ENCODE results near the gene POU2F3. TPM values are rescaled to one million over a fixed set of nuclear protein-coding genes. Genes with fewer than 3 reads are reported as not detected.

POU2F3 gene
- total RNA-seq, 1 donor from 2014 or later: not detected

DNA sequence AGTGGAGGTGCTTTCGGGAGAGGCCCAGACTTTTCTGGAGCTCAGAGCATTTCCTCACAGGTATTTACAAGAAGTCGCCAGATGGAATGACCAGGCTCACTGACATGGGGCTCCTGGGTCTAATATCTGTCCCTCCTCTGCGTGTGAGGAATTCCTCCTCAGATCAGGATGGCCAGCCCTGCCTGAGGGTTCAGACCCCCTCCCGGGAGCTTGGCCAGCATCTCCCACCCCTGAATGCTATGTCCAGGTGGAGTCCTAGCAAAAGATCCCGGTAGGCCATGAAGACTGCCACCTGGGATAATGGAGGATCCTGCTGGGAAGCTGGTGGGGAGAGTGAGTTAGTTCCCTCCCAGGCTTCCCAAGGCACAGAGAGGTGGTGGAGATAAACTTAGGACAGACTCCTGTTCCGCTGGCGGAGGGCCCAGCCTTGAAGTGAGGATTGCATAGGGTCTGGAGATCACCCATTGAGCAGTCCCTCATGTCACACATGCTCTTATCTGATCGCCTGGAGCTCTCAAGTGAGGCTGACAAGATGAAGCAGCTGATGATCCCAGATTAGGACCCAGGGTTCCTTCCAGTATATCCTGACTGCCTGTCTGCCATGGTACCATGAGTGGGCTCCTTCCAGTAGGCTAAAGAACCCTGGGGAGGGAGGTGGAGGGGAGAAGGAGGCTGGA is 23.4 kb upstream of the POU2F3 start:
- no peaks in the 10 kb centered on the region for H3K9me3 Mint-ChIP-seq
- H3K4me3 Mint-ChIP-seq: no peak overlapping the region
- no peak overlapping the region for H3K27ac Mint-ChIP-seq
- peaks cover 28% of the 10 kb centered on the region for H3K27me3 Mint-ChIP-seq
- intact Hi-C loops (cut with micrococcal nuclease): no loop called here
- H3K36me3 Mint-ChIP-seq (ENCODE audit: low read depth): peaks cover under 1% of the 10 kb centered on the region
- H3K4me1 Mint-ChIP-seq: peaks cover 9% of the 10 kb centered on the region
- no peak for DNase-seq

DNA sequence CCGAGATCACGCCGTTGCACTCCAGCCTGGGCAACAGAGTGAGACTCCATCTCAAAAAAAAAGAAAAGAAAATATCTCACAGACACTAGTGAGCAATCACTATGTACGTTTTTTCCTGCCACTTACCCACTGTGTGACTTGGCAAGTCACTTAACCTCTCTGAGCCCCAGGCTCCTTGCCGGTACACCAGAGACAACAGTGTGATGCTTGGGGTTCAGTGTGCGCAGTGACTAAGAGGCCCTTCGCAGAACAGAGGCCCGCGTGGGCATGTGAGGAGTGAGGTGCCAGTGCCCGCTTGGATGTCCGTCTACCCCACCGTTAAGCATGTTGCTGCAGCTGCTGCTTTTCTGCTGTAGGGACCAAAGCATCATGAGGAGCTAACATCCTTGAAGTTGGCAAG is 22.4 kb upstream of the POU2F3 start:
- Mint-ChIP-seq H3K36me3 (ENCODE audit: low read depth) (no peaks in the 10 kb centered on the region), H3K4me3 (no peak overlapping the region), H3K9me3 (no peaks in the 10 kb centered on the region), H3K27ac (no peak overlapping the region), H3K27me3 (peaks cover 20% of the 10 kb centered on the region), H3K4me1 (peaks cover 7% of the 10 kb centered on the region)
- DNase-seq: no peak
- intact Hi-C loops (cut with micrococcal nuclease): no loop called here

DNA sequence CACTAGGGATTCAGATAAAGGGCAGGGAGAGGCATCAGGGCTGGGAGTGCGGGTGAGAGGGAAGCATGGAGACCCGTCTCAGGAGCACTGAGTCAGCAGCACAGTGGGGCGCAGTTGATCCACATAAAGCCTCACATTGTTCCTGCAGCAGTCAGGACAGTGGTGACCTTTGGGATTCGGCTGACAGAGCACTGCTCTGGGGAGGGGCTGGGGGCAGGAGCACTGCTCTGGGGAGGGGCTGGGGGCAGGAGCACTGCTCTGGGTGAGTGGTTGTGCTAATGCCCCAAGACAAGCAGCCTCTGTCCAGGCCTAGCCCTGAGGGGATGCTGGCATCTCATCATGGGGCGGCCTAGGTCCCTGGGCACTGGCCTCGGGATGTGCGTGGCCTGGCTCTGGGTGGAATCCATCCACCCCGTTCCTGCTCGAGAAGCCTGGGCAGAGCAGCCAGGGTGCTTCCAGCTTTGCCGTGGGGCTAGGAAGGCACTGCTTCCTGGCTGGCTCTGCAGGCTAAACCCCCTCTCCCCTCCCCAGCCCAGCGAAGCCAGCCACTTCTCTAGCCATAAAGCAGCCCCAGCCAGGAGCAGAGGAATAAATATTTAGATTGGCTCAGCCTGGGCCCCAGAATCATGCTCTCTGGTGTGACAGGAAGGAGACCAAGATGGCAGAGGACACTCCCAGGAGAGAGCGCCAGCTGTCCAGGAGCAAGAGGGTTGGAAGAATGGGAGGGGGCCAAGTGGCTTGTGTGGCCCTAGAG is 21.8 kb upstream of the POU2F3 start:
- H3K27ac Mint-ChIP-seq: no peak overlapping the region
- H3K9me3 Mint-ChIP-seq: no peaks in the 10 kb centered on the region
- H3K36me3 Mint-ChIP-seq (ENCODE audit: low read depth): no peaks in the 10 kb centered on the region
- no peak for DNase-seq
- no peak overlapping the region for H3K4me3 Mint-ChIP-seq
- intact Hi-C loops (cut with micrococcal nuclease): no loop called here
- H3K4me1 Mint-ChIP-seq: peaks cover 7% of the 10 kb centered on the region
- H3K27me3 Mint-ChIP-seq: peaks cover 14% of the 10 kb centered on the region

DNA sequence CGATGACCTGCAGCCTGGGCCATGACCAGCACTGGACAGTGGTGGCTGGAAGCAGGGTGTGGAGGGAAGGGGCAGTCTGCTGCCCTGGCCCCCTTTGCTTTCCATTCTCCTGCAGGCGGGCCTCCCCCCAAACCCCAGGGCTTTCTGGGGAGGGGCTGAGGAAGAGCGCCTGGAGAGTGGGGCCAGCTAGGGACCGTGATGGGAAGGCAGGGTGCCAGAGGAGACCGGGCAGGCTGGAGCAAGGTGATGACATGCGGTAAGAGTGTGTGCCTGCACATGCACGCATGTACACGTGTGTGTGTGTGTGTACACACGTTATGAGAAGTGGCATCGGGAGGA is 21.3 kb upstream of the POU2F3 start:
- Mint-ChIP-seq H3K27me3 (peaks cover 14% of the 10 kb centered on the region), H3K9me3 (no peaks in the 10 kb centered on the region), H3K4me1 (peaks cover 7% of the 10 kb centered on the region), H3K4me3 (no peak overlapping the region), H3K27ac (no peak overlapping the region), H3K36me3 (ENCODE audit: low read depth) (no peaks in the 10 kb centered on the region)
- intact Hi-C loops (cut with micrococcal nuclease): no loop called here
- no peak for DNase-seq

DNA sequence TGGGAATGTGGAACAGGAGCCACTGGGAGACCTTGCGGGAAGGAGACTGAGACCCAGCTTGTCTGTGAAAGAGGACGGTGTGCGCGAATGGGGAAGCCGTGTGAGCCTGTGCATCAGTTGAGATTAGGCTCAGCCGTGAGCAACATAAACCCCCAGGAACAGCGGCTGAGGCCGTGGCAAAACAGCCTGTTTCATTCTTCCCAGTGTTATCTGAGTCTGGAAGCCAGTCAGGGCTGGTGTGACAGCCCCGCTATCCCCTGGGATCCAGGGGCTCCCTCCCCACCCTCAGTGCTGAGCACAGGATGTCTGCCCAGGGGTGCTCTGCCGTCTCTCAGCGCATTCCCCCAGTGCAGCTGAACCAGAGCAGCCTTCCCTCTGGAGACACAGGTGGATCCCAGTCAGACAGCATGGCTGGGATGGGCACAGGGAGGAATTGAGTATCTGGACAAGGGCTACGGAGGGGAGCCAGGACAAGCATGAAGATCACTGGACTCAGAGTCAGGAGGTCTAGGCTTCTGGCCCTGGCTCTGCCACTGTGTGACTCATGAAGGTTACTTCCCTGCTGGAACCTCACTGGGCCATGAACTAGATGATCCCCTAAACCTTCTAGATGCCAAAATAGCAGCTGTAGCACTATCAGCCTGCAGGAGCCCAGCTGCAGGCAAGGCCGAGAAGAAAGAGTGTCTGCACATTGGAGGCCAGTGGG is 20.6 kb upstream of the POU2F3 start:
- H3K27ac Mint-ChIP-seq: no peak overlapping the region
- H3K36me3 Mint-ChIP-seq (ENCODE audit: low read depth): no peaks in the 10 kb centered on the region
- H3K27me3 Mint-ChIP-seq: peaks cover 15% of the 10 kb centered on the region
- H3K4me1 Mint-ChIP-seq: peaks cover 7% of the 10 kb centered on the region
- H3K9me3 Mint-ChIP-seq: no peaks in the 10 kb centered on the region
- H3K4me3 Mint-ChIP-seq: no peak overlapping the region
- no peak for DNase-seq
- intact Hi-C loops (cut with micrococcal nuclease): no loop called here

DNA sequence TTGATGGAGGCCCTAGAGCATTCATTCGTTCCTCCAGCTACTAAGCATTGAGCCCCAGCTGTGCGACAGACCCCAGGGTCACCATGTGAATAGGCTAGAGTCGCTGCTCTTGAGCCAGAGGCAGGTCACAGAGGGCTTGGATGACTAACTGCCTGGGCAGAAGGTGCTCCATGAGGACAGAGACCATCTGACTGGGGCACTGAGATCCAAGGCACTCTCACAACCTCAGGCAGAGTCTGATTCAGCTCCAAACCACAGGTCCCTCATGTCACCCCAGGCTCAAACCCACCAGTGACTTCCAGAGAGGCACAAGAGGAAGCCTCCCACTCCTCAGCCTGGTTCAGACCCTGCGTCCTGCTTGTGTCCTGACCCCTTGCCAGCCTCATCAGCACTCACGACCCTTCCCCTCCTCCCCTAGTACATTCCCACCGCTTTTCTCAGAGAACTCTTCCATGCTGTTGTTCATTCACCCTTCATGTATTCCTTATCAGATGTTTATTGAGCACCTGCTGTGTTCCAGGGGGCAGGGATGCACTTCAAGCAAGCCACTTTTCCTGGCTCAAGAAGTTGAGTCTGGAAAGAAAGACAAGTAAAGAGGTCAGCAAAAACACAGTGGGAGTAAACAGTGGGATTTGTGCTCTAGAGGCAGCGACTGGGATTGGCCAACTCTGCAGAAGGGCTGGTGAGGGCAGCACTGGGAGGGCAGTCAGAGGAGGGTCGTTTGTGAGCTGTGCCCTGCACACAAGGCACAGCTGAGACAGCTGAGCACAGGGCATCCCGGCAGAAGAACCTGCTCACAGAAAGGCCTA is 19.8 kb upstream of the POU2F3 start:
- DNase-seq: no peak
- H3K4me1 Mint-ChIP-seq: peaks cover 7% of the 10 kb centered on the region
- no peak overlapping the region for H3K27ac Mint-ChIP-seq
- H3K4me3 Mint-ChIP-seq: no peak overlapping the region
- intact Hi-C loops (cut with micrococcal nuclease): no loop called here
- no peaks in the 10 kb centered on the region for H3K36me3 Mint-ChIP-seq (ENCODE audit: low read depth)
- no peaks in the 10 kb centered on the region for H3K9me3 Mint-ChIP-seq
- H3K27me3 Mint-ChIP-seq: peaks cover 17% of the 10 kb centered on the region

DNA sequence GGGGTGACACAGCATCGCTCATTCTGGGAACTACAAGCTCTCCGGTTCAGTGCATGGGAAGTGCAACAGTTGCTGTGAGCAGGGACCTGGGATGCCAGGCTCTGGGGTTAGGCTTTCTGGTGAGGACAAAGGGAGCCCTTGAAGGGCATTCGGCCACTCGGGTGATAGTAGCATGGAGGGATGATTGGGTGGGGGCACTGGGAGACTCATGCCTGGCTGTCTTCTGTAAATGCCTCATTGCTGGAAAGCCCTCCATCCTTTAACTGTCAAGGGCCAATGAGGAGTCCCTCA is 19.2 kb upstream of the POU2F3 start:
- Mint-ChIP-seq H3K4me3 (no peak overlapping the region), H3K36me3 (ENCODE audit: low read depth) (no peaks in the 10 kb centered on the region), H3K4me1 (peaks cover 7% of the 10 kb centered on the region), H3K27me3 (peaks cover 21% of the 10 kb centered on the region), H3K27ac (no peak overlapping the region), H3K9me3 (no peaks in the 10 kb centered on the region)
- DNase-seq: no peak
- intact Hi-C loops (cut with micrococcal nuclease): no loop called here

DNA sequence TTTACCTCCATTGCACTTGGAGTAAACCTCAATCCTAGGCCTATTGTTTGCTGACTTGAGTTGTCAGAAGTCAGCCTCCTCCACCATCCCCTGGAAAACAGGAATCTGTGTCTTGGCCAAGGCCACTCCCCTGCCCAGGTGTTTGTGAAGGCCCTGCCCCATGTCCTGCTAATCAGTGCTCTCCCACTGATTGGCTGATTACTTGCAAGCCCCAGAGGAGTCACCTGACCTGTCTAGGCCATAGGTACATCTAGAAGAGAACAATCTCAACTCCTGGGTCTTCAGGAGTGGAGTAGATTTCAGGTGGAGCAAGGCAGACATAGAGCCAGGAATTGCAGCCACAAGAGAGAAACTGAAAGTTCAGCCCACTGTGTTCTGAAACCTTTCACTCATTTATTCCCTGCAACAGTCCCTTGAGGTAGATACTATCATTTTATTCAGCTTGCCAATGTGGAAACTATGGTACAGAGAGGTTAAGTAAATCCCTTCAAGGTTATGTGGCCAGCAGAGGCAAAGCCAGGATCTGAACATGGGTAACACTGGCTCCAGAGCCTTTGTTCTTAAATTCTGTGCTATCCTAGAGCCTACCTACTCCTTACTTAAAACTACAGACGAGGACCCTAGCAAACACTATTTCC is 18.7 kb upstream of the POU2F3 start:
- Mint-ChIP-seq H3K27me3 (peaks cover 25% of the 10 kb centered on the region), H3K4me3 (no peak overlapping the region), H3K4me1 (peaks cover 7% of the 10 kb centered on the region), H3K27ac (no peak overlapping the region), H3K9me3 (no peaks in the 10 kb centered on the region), H3K36me3 (ENCODE audit: low read depth) (no peaks in the 10 kb centered on the region)
- intact Hi-C loops (cut with micrococcal nuclease): no loop called here
- DNase-seq: no peak

DNA sequence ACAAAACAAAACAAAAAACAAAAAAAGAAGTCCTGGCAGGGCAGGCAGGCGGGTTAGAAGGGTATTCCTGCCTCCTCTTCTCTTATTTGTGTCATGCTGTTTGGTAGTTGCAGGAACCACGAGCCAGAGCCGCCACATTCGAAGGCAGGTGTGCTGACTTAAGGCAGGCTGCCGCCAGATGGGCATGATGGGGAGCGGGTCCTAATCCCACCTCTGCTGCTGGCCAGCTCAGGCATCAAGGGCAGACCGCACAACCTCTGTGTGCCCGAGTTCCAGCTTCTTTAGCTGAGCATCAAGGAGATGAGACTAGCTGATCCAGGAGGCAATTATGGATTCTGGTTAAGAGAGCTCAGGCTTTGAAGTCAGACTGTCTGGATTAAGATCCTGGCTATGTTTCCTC is 17.0 kb upstream of the POU2F3 start:
- peaks cover 7% of the 10 kb centered on the region for H3K4me1 Mint-ChIP-seq
- peaks cover 25% of the 10 kb centered on the region for H3K27me3 Mint-ChIP-seq
- H3K27ac Mint-ChIP-seq: no peak overlapping the region
- H3K9me3 Mint-ChIP-seq: no peaks in the 10 kb centered on the region
- no peak overlapping the region for H3K4me3 Mint-ChIP-seq
- H3K36me3 Mint-ChIP-seq (ENCODE audit: low read depth): no peaks in the 10 kb centered on the region
- DNase-seq: no peak
- intact Hi-C loops (cut with micrococcal nuclease): no loop called here

DNA sequence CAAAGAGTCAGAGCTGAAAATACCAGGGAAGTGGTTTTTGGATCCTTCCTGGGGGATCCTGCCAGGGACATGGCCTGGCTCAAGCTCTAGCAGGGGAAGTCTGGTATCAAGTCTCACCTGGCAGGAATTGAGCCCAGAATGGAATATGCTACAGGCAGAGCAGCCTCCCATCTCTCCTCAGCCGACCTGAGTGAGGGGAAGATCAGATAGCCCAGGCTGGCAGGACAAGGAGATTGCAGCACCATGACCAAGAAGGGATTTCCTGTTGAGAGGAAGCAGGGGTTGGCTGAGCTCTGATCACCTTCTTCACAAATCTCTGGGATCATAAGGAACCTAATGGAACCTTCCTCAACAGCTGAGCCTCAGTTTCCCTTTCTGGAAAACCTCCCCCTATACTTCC is 16.1 kb upstream of the POU2F3 start:
- DNase-seq: no peak
- Mint-ChIP-seq H3K4me1 (peaks cover 7% of the 10 kb centered on the region), H3K9me3 (no peaks in the 10 kb centered on the region), H3K27me3 (peaks cover 25% of the 10 kb centered on the region), H3K4me3 (no peak overlapping the region), H3K27ac (no peak overlapping the region), H3K36me3 (ENCODE audit: low read depth) (no peaks in the 10 kb centered on the region)
- intact Hi-C loops (cut with micrococcal nuclease): no loop called here

DNA sequence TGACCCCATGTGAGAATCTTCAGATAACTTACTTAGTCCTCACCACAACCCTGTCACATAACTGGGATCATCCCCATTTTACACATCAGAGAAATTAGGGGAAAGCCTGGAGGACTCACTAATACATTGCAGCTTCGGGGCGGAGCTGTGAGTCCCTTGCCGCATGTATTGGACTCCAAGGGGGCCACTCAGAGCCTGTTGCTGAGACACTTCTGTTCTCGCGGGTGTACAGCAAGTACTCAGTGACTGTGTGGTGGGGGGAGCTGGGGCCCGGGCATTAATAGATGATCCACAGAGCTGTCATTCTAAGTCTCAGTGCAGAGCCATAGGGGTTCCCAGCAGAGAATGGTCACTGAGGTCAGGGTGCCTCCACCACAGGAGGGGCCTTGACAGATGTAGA is 15.6 kb upstream of the POU2F3 start:
- Mint-ChIP-seq H3K27ac (no peak overlapping the region), H3K36me3 (ENCODE audit: low read depth) (no peaks in the 10 kb centered on the region), H3K9me3 (no peaks in the 10 kb centered on the region), H3K27me3 (peaks cover 25% of the 10 kb centered on the region), H3K4me3 (no peak overlapping the region), H3K4me1 (peaks cover 7% of the 10 kb centered on the region)
- intact Hi-C loops (cut with micrococcal nuclease): no loop called here
- no peak for DNase-seq

DNA sequence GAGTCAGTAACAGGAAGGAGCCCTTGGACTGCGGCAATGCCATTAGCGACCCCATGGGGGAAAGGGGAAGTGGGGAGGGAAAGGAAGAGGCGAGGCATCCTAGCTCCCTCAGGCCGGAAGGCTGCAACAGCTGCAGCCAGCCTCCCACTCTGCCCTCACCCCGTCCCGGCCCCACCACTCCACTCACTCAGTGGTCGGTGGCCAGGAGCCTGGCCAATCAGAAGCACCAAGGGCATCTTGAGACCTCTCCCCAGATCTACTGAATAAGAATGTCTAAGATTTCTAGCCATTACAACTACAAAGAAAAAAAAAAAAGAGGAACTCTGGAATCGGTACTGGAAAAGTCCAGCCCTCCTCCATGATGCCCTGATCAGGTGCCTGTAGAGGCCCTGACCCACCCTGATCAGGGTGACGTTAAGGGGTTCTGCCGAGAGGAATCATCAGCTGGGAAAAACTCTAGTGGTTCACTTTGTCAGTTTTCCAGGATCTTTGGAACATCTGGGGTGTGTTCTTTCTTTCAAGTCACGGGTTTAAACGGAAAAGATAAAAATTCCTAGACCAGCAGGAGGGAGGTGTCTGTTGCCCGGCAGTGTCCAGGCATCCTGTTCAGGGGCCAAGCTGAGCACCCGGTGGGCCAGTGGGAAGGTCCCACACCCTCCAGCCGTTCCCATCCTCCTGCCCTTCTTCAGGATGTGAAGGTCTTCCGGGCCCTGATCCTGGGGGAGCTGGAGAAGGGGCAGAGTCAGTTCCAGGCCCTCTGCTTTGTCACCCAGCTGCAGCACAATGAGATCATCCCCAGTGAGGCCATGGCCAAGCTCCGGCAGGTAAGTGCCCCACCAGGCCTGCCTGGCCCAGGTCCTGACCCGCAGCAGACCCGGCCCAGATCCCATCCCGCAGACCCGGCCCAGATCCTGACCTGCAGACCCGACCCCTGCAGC is 14.7 kb upstream of the POU2F3 start:
- Mint-ChIP-seq H3K4me1 (peaks cover 7% of the 10 kb centered on the region), H3K4me3 (no peak overlapping the region), H3K9me3 (no peaks in the 10 kb centered on the region), H3K36me3 (ENCODE audit: low read depth) (no peaks in the 10 kb centered on the region), H3K27me3 (peaks cover 25% of the 10 kb centered on the region), H3K27ac (no peak overlapping the region)
- intact Hi-C loops (cut with micrococcal nuclease): no loop called here
- no peak for DNase-seq

DNA sequence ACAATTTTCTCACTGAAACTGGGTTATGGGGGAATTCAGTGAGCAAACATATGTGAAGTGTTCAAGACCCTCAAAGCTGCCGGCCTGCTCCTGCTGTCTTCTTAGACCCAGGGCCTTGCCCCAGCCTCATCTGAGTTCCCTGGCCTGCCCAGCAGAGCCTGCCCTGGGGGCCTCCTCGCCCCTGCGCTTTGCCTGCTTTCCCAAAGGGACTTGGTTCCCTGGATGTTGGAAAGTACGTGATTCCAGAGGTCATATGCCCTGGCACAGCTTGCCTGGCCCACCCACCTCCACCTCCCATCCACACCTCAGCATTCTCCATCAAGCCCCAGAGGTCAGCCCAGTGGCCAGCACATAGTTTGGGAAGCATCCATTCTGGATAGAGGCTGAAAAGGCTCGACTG is 13.7 kb upstream of the POU2F3 start:
- no peak for DNase-seq
- H3K27ac Mint-ChIP-seq: no peak overlapping the region
- H3K4me1 Mint-ChIP-seq: peaks cover 4% of the 10 kb centered on the region
- no peak overlapping the region for H3K4me3 Mint-ChIP-seq
- H3K27me3 Mint-ChIP-seq: peaks cover 26% of the 10 kb centered on the region
- intact Hi-C loops (cut with micrococcal nuclease): no loop called here
- H3K36me3 Mint-ChIP-seq (ENCODE audit: low read depth): no peaks in the 10 kb centered on the region
- H3K9me3 Mint-ChIP-seq: no peaks in the 10 kb centered on the region

All from activated CD4-positive, alpha-beta T cell treated with anti-CD3 and anti-CD28 coated beads, Interleukin-2, amount 10 ng/mL, durations not matched to agents 24 days and 14 days (primary cell).